Vagina (tissue), 2 donors: Measurements from ENCODE around the gene KIF2C.

Source experiments
- POLR2A ChIP-seq, 2 donors: fragments of 450-650 bp; IDR thresholded peaks; one replicate each; pipeline ENCODE4 v1.6.1; 2017; ENCODE audit warnings: antibody characterized with exemption in 2 of 2, mild to moderate bottlenecking in 2 of 2, moderate library complexity in 2 of 2
- TF ChIP-seq, protein P1 (sequence below), 3 experiments: fragments of 450-650 bp in 2 of 3; fragments of 200-600 bp in 1 of 3; sonication (generic) in 1 of 3; IDR thresholded peaks; one replicate each; pipeline ENCODE4 v1.5.1; 2017 to 2019; ENCODE audit warnings: antibody characterized with exemption in 3 of 3, mild to moderate bottlenecking in 2 of 3, moderate library complexity in 2 of 3

DNA sequence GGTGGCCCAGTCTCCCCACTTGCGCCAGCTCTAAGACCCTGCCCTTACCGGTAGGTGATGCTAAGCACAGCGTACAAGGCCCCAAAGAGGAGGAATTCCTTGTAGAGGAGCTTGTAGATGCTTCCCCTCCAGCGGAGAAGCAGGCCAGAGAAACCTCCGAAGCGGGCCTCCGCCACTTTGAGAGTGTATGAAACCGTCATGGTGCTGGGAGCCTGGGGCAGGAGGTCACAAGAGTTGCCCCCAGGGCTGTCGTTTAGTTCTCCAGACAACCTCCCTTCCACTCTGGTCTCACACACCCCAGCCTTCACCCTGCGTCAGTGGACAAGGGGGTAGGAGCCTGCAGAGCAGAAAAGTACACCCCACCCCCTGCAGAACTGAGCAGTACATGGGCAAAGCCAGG, 47.9 kb downstream of the KIF2C start:
- TF ChIP-seq, protein P1, sequence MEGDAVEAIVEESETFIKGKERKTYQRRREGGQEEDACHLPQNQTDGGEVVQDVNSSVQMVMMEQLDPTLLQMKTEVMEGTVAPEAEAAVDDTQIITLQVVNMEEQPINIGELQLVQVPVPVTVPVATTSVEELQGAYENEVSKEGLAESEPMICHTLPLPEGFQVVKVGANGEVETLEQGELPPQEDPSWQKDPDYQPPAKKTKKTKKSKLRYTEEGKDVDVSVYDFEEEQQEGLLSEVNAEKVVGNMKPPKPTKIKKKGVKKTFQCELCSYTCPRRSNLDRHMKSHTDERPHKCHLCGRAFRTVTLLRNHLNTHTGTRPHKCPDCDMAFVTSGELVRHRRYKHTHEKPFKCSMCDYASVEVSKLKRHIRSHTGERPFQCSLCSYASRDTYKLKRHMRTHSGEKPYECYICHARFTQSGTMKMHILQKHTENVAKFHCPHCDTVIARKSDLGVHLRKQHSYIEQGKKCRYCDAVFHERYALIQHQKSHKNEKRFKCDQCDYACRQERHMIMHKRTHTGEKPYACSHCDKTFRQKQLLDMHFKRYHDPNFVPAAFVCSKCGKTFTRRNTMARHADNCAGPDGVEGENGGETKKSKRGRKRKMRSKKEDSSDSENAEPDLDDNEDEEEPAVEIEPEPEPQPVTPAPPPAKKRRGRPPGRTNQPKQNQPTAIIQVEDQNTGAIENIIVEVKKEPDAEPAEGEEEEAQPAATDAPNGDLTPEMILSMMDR (IDR thresholded peaks at IDR 0.05), result no peak
- TF ChIP-seq POLR2A (IDR thresholded peaks at IDR 0.05), result no peak
